SHP77 (cell line): ENCODE data around the gene PDK1.

Experiments used
- DNase-seq, 2 experiments: peaks; one replicate each; lab custom pipeline; 2025; lab: John Stamatoyannopoulos, UW

The PDK1 gene

GRCh38 chr2:172642301-172643020, 86.6 kb downstream of the PDK1 start:
- DNase-seq, result no peak

- no peak for DNase-seq
These were observed 87.3 kb downstream of the PDK1 start for GRCh38 chr2:172643142-172643541.

GRCh38 chr2:172647439-172647838, 91.5 kb downstream of the PDK1 start:
- no peak for DNase-seq

GRCh38 chr2:172655091-172655837, 99.4 kb downstream of the PDK1 start:
- DNase-seq, result no peak

- no peak for DNase-seq
These were observed 100.1 kb downstream of the PDK1 start for GRCh38 chr2:172655838-172656573.
